Neural progenitor cell (in vitro differentiated cells): Measurements from ENCODE around the gene SEC22A.

Experiments used
- CTCF ChIP-seq: fragments of 200-600 bp; sonication (generic); IDR thresholded peaks from 2 replicates; pipeline ENCODE4 v1.5.1; 2017; ENCODE audit warnings: antibody characterized with exemption, mild to moderate bottlenecking
- EZH2 ChIP-seq: fragments of 200-600 bp; sonication (generic); IDR thresholded peaks from 2 replicates; pipeline ENCODE4 v1.6.1; 2017; ENCODE audit warnings: antibody characterized with exemption, mild to moderate bottlenecking, moderate library complexity

- TF ChIP-seq CTCF, result no peak
- no peak for TF ChIP-seq EZH2
Observed at GRCh38 chr3:123244128-123244527, 42.4 kb downstream of the SEC22A start.
